Muscle layer of duodenum (tissue), 2 donors: ENCODE measurements around the gene CASP8AP2.
"Not testable (repeated sequence)": the region's sequence is repeated elsewhere in the genome, so short reads cannot be mapped to it uniquely, and the experiment has no call there.

Experiments used
- H3K27ac ChIP-seq: one replicate; pipeline ENCODE4 v1.7.0; 2013; ENCODE audit warnings: mild to moderate bottlenecking, low read length
- H3K27me3 ChIP-seq: one replicate; pipeline ENCODE4 v1.7.0; 2013; ENCODE audit warnings: low read depth, mild to moderate bottlenecking, control low read depth, low read length
- H3K36me3 ChIP-seq, 2 donors: one replicate each; pipeline ENCODE4 v1.7.0; 2013; ENCODE audit warnings: low read length in 2 of 2, control low read depth in 1 of 2, mild to moderate bottlenecking in 1 of 2; ENCODE audit not compliant: insufficient read depth in 2 of 2, control insufficient read depth in 1 of 2
- H3K4me1 ChIP-seq, 2 donors: one replicate each; pipeline ENCODE4 v1.7.0; 2013; ENCODE audit warnings: low read length in 2 of 2, mild to moderate bottlenecking in 2 of 2, control low read depth in 1 of 2, moderate library complexity in 1 of 2; ENCODE audit not compliant: insufficient read depth in 2 of 2, control insufficient read depth in 1 of 2
- H3K4me3 ChIP-seq, 2 donors: one replicate each; pipeline ENCODE4 v1.7.0; 2013; ENCODE audit warnings: low read length in 2 of 2, low read depth in 1 of 2, mild to moderate bottlenecking in 1 of 2
- H3K9me3 ChIP-seq, 2 donors: one replicate each; pipeline ENCODE4 v1.7.0; 2013; ENCODE audit warnings: low read length in 2 of 2, control low read depth in 1 of 2, mild to moderate bottlenecking in 1 of 2; ENCODE audit not compliant: control insufficient read depth in 1 of 2
- donor health status: healthy.

CASP8AP2 gene

GRCh38 chr6:89890845-89891528, 61.3 kb downstream of the CASP8AP2 start:
- not testable (repeated sequence) for H3K27ac ChIP-seq, H3K36me3 ChIP-seq, H3K9me3 ChIP-seq, H3K27me3 ChIP-seq, H3K4me3 ChIP-seq, H3K4me1 ChIP-seq

GRCh38 chr6:89892577-89892976, 62.9 kb downstream of the CASP8AP2 start:
- not testable (repeated sequence) for H3K4me3 ChIP-seq, H3K27me3 ChIP-seq, H3K9me3 ChIP-seq, H3K4me1 ChIP-seq, H3K27ac ChIP-seq, H3K36me3 ChIP-seq

GRCh38 chr6:89894169-89894568, 64.5 kb downstream of the CASP8AP2 start, which contains the start of gene GJA10:
TSS of gene GJA10 (plus strand) at chr6:89894469. CDS start at chr6:89894469, 0 bp downstream.
- Histone ChIP-seq H3K9me3 (no peaks in the 10 kb centered on the region), H3K4me3 (no peak within 1 kb of the TSS), H3K4me1 (no peaks in the 10 kb centered on the region), H3K27me3 (no peaks in the 10 kb centered on the region), H3K27ac (no peak within 1 kb of the TSS), H3K36me3 (no peaks in the 10 kb centered on the region)

GRCh38 chr6:89895276-89895874, 65.7 kb downstream of the CASP8AP2 start:
- Histone ChIP-seq H3K36me3 (no peaks in the 10 kb centered on the region), H3K27me3 (no peaks in the 10 kb centered on the region), H3K27ac (no peak overlapping the region)

DNA sequence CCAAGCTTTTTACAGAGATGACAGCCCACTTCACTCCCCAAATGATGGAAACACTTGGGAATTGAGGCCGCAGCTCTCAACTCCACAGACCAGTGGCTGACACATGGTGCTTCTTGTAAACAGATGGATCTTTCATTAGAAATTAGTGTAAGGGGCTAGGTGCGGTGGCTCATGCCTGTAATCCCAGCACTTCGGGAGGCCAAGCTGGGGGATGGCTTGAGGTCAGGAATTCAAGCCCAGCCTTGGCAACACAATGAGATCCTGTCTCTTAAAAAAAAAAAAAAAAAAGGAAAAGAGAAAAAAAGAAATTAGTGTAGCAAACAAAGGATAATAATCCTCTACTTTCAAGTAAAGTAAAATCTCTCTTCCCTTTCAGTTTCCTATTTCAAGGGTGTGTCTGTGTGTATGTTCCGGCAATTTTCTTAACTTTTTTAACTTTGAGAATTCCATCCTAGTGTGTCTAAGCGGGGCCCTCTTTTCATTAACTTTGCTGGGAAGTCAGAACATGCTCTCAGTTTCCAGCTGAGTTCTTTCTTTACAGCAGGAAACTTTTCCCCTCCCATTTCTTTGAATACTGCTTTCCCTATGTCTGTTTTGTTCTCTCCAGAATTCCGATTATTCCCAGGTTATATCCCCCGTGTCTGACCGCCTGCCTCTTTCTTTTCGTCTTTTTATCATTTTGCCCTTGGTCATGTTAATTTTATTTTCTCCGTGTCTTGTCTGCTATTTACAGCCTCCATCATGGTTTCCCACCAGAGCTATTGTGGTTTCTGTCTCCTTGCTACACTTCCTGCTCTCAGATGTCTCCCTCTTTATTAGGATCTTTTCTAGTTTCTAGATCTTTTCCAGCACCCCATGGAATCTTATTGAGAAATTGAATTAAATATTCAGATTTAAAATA, 80.6 kb downstream of the CASP8AP2 start:
- H3K4me3 ChIP-seq, H3K36me3 ChIP-seq, H3K27me3 ChIP-seq, H3K27ac ChIP-seq, H3K4me1 ChIP-seq, H3K9me3 ChIP-seq: not testable (repeated sequence)

More at GRCh38 chr6:89895276-89895874, 65.7 kb downstream of the CASP8AP2 start:
- H3K4me1 ChIP-seq: no peaks in the 10 kb centered on the region
- no peak overlapping the region for H3K4me3 ChIP-seq
- H3K9me3 ChIP-seq: no peaks in the 10 kb centered on the region

GRCh38 chr6:89910902-89911240, 81.2 kb downstream of the CASP8AP2 start:
- Histone ChIP-seq H3K9me3 (peaks cover 0 to 1% of the 10 kb centered on the region in 2 donors), H3K27me3 (no peaks in the 10 kb centered on the region), H3K4me1 (no peaks in the 10 kb centered on the region), H3K36me3 (no peaks in the 10 kb centered on the region), H3K27ac (no peak overlapping the region), H3K4me3 (no peak overlapping the region)

DNA sequence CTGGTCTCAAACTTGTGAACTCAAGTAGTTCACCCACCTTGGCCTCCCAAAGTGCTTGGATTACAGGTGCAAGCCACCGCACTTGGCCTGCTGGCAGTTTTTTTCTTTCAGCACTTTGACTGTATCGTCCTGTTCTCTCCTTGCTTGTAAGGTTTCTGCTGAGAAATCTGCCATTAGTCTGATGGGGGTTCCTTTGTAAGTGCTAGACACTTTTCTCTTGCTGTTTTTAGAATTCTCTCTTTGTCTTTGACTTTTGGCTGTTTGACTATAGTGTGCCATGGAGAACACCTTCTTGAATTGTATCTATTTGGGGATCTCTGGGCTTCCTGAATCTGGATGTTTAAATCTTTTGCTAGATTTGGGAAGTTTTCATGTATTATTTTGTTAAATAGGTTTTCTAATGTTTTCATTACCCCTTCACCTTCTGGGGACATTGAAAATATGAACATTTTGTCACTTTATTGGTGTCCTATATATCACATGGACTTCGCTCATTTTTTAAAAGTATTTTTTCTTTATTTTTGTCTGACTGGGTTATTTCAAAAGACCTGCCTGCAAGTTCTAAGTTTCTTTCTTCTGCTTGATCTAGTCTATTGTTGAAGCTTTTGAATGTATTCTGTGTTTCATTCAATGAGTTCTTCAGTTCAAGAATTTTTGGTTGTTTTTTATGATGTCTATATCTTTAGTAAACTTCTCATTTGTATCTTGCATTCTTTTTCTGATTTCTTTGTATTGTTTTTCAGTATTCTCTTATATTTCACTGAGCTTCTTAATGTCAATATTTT, 86.6 kb downstream of the CASP8AP2 start:
- no peaks in the 10 kb centered on the region for H3K36me3 ChIP-seq
- H3K4me1 ChIP-seq: no peaks in the 10 kb centered on the region
- peaks cover 0 to 18% of the 10 kb centered on the region in 2 donors for H3K9me3 ChIP-seq
- no peak overlapping the region for H3K27ac ChIP-seq
- H3K27me3 ChIP-seq: no peaks in the 10 kb centered on the region
- no peak overlapping the region for H3K4me3 ChIP-seq

- no peaks in the 10 kb centered on the region for H3K4me1 ChIP-seq
- H3K27ac ChIP-seq: no peak overlapping the region
- H3K4me3 ChIP-seq: no peak overlapping the region
Measured at GRCh38 chr6:89917216-89917615, 87.5 kb downstream of the CASP8AP2 start.

GRCh38 chr6:89917801-89918366, 88.2 kb downstream of the CASP8AP2 start:
- no peaks in the 10 kb centered on the region for H3K4me1 ChIP-seq
- H3K9me3 ChIP-seq: peaks cover 0 to 18% of the 10 kb centered on the region in 2 donors
- H3K27me3 ChIP-seq: no peaks in the 10 kb centered on the region
- H3K4me3 ChIP-seq: no peak overlapping the region
- no peaks in the 10 kb centered on the region for H3K36me3 ChIP-seq
- H3K27ac ChIP-seq: no peak overlapping the region

More at GRCh38 chr6:89917216-89917615, 87.5 kb downstream of the CASP8AP2 start:
- no peaks in the 10 kb centered on the region for H3K27me3 ChIP-seq
- peaks cover 0 to 18% of the 10 kb centered on the region in 2 donors for H3K9me3 ChIP-seq
- H3K36me3 ChIP-seq: no peaks in the 10 kb centered on the region
